GM12878 (cell line): ENCODE results near the gene UBR2. TPM values are rescaled to one million over a fixed set of nuclear protein-coding genes. Genes with fewer than 3 reads are reported as not detected.

ENCODE experiments used
- ATAC-seq: fragments of 200-7000 bp; cut with Tn5 transposase; 3 replicates; pipeline ENCODE4 v1.9.1; 2020; ENCODE audit warnings: mild to moderate bottlenecking, moderate library complexity
- BruUV-seq: library from RNA; stranded (reverse); fragments of 400-500 nt; replicated peaks from 2 replicates; lab custom pipeline; 2021; lab: Mats Ljungman, UMichigan
- CTCF ChIA-PET: fragments of 300-600 bp; sonication (Branson Sonifier 250); formaldehyde crosslinking; extraction: SDS; loops from one replicate; lab custom pipeline; 2021; ENCODE audit warnings: inconsistent platforms; lab: Yijun Ruan, JAX
- POLR2A ChIA-PET: fragments of 350-600 bp; formaldehyde crosslinking; extraction: SDS; loops from one replicate; lab custom pipeline; 2021; ENCODE audit warnings: inconsistent platforms; lab: Charles Lee
- RAD21 ChIA-PET: fragments of 300-600 bp; sonication (Branson Sonifier 250); formaldehyde crosslinking; loops from one replicate; lab custom pipeline; 2023; ENCODE audit warnings: antibody characterized with exemption; ENCODE audit not compliant: unreplicated experiment; lab: Charles Lee
- SMC1A ChIA-PET: fragments of 300-600 bp; sonication (Branson Sonifier 250); formaldehyde crosslinking; loops from one replicate; lab custom pipeline; 2023; ENCODE audit not compliant: unreplicated experiment, uncharacterized antibody; lab: Charles Lee
- DNase-seq: peaks from one replicate; pipeline ENCODE4 v3.0.0-alpha.2; 2011; ENCODE audit warnings: low read depth, low spot score
- FAIRE-seq: peaks from 3 replicates; lab custom pipeline; 2011; peaks lifted over from hg19 to GRCh38; lab: Jason Lieb, UNC
- H2AFZ ChIP-seq: 2 replicates; pipeline ENCODE4 v1.6.0; 2011; ENCODE audit warnings: low read depth, low read length, control low read depth; ENCODE audit not compliant: control insufficient read depth
- H3K27ac ChIP-seq: 2 replicates; pipeline ENCODE4 v1.5.1; 2011; ENCODE audit warnings: control low read depth; ENCODE audit not compliant: control insufficient read depth, insufficient read depth
- H3K27me3 ChIP-seq, 2 experiments: replicated peaks in 1 of 2; 2 replicates each; pipeline versions ENCODE4 v1.6.0 to v1.6.1; 2011; ENCODE audit warnings: low read length in 1 of 2; ENCODE audit not compliant: control insufficient read depth in 2 of 2, insufficient read depth in 2 of 2
- H3K36me3 ChIP-seq, 2 experiments: 2 replicates each; pipeline ENCODE4 v1.5.1; 2011; ENCODE audit warnings: low read length in 1 of 2; ENCODE audit not compliant: control insufficient read depth in 2 of 2, insufficient read depth in 2 of 2
- H3K4me1 ChIP-seq: 2 replicates; pipeline ENCODE4 v1.6.1; 2011; ENCODE audit warnings: mild to moderate bottlenecking, low read length, moderate library complexity, mixed read lengths; ENCODE audit not compliant: control insufficient read depth, insufficient read depth
- H3K4me2 ChIP-seq: 2 replicates; pipeline ENCODE4 v1.6.0; 2011; ENCODE audit warnings: control low read depth; ENCODE audit not compliant: control insufficient read depth, insufficient read depth
- H3K4me3 ChIP-seq: fragments of 200-600 bp; sonication (generic); 2 replicates; pipeline ENCODE4 v1.5.1; 2016
- H3K79me2 ChIP-seq: 2 replicates; pipeline ENCODE4 v1.6.0; 2011; ENCODE audit warnings: low read length; ENCODE audit not compliant: control insufficient read depth, insufficient read depth
- H3K9ac ChIP-seq: 2 replicates; pipeline ENCODE4 v1.8.0; 2011; ENCODE audit warnings: low read length, control low read depth, mixed read lengths; ENCODE audit not compliant: control insufficient read depth, insufficient read depth
- H3K9me3 ChIP-seq: replicated peaks from 3 replicates; pipeline ENCODE4 v1.5.1; 2011; ENCODE audit warnings: mild to moderate bottlenecking, low read length; ENCODE audit not compliant: control insufficient read depth, insufficient read depth
- H4K20me1 ChIP-seq: 2 replicates; pipeline ENCODE4 v1.6.0; 2011; ENCODE audit not compliant: control insufficient read depth, insufficient read depth
- CREM ChIP-seq: IDR thresholded peaks from 2 replicates; pipeline ENCODE4 v1.6.1; 2014; ENCODE audit warnings: antibody characterized with exemption, low read depth
- EP300 ChIP-seq, 2 experiments: fragments of 150-350 bp in 1 of 2; IDR thresholded peaks; 2 replicates each; pipeline ENCODE4 v1.6.1; 2011 to 2012; ENCODE audit warnings: low read depth in 2 of 2, low read length in 2 of 2, borderline replicate concordance in 1 of 2, improper control_type of control experiment in 1 of 2, inconsistent platforms in 1 of 2; ENCODE audit not compliant: control insufficient read depth in 1 of 2
- GABPA ChIP-seq: IDR thresholded peaks from 2 replicates; pipeline ENCODE4 v1.6.1; 2014; ENCODE audit warnings: antibody characterized with exemption, low read depth, mild to moderate bottlenecking, inconsistent platforms
- GATAD2B ChIP-seq: fragments of 450-650 bp; conservative IDR thresholded peaks from 2 replicates; pipeline ENCODE4 v1.6.1; 2017; ENCODE audit warnings: low read depth, mild to moderate bottlenecking, moderate library complexity
- MEF2B ChIP-seq: fragments of 450-650 bp; IDR thresholded peaks from 2 replicates; pipeline ENCODE4 v1.6.1; 2018; ENCODE audit warnings: mild to moderate bottlenecking, moderate library complexity; ENCODE audit not compliant: partially characterized antibody, poor library complexity, severe bottlenecking
- MXI1 ChIP-seq: fragments of 150-350 bp; IDR thresholded peaks from 2 replicates; pipeline ENCODE4 v1.6.1; 2011; ENCODE audit warnings: low read depth, mild to moderate bottlenecking, inconsistent platforms, low read length, improper control_type of control experiment
- NFYA ChIP-seq: IDR thresholded peaks from 2 replicates; pipeline ENCODE4 v1.6.1; 2011; ENCODE audit warnings: low read depth, mild to moderate bottlenecking, low read length, improper control_type of control experiment, borderline replicate concordance
- NKRF ChIP-seq: fragments of 450-650 bp; conservative IDR thresholded peaks from 2 replicates; pipeline ENCODE4 v1.6.1; 2017; ENCODE audit warnings: mild to moderate bottlenecking, moderate library complexity
- PAX5 ChIP-seq: IDR thresholded peaks from 2 replicates; pipeline ENCODE4 v1.6.1; 2011; ENCODE audit warnings: low read depth, low read length, borderline replicate concordance
- SMARCA5 ChIP-seq: fragments of 450-650 bp; IDR thresholded peaks from 2 replicates; pipeline ENCODE4 v1.6.1; 2017; ENCODE audit warnings: mild to moderate bottlenecking
- YY1 ChIP-seq: IDR thresholded peaks from 2 replicates; pipeline ENCODE4 v1.6.1; 2011; ENCODE audit warnings: low read depth, mild to moderate bottlenecking, low read length
- ZBTB4 ChIP-seq: fragments of 450-650 bp; formaldehyde crosslinking; IDR thresholded peaks from 2 replicates; pipeline ENCODE4 v1.4.0; 2022; ENCODE audit warnings: mild to moderate bottlenecking, moderate library complexity
- ZSCAN29 ChIP-seq: fragments of 450-650 bp; IDR thresholded peaks from 2 replicates; pipeline ENCODE4 v1.6.1; 2017; ENCODE audit warnings: mild to moderate bottlenecking, moderate library complexity
- WGBS: methylation state at CpG from one replicate; pipeline ENCODE4 v1.1.6; 2016; ENCODE audit warnings: low lambda C conversion rate; ENCODE audit not compliant: insufficient replicate concordance, insufficient coverage; ENCODE audit errors: missing lambda C conversion rate; 5-methylcytosine and 5-hydroxymethylcytosine counted together
- in situ Hi-C: fragments of 300-500 bp; cut with MboI; formaldehyde crosslinking; loops from 9 replicates; pipeline ENCODE4 v1.14.3; 2018; ENCODE audit warnings: mixed read lengths
- intact Hi-C: fragments of 100-400 bp; cut with micrococcal nuclease; formaldehyde crosslinking; loops from one replicate; pipeline ENCODE4 v1.14.2; 2022; ENCODE audit not compliant: unreplicated experiment
- polyA plus RNA-seq, 11 experiments: library from polyadenylated mRNA; depleted of rRNA in 4 of 11; unstranded in 6 of 11; stranded (reverse) in 5 of 11; fragments of >200 nt; fragmentation: Nextera tagmentation in 4 of 11; fragmentation: Illumina TruSeq in 1 of 11; extraction: Ambion mirVana in 4 of 11; extraction: Trizol in 1 of 11; gene quantifications; 1 replicate in 1 of 11; 2 replicates in 10 of 11; pipeline versions ENCODE4 v1.2.1 to v1.2.3, GENCODE V29; 2011 to 2016; ENCODE audit warnings: inconsistent platforms in 2 of 11, missing spikeins in 2 of 11, low read depth in 1 of 11
- total RNA-seq, 4 experiments: library from RNA; depleted of rRNA in 3 of 4; stranded (reverse); fragments of >200 nt in 3 of 4; fragmentation: Illumina TruSeq in 1 of 4; extraction: Trizol in 1 of 4; gene quantifications; 2 replicates each; pipeline versions ENCODE4 v1.2.1 to v1.2.3, GENCODE V29; 2013 to 2021

Gene UBR2
- total and polyA plus RNA-seq, 10 of the 15 experiments (the other 5 are each of a cell fraction or from before 2014, with no cell fraction given): 2.3 to 18.4 (median 9.6) TPM

GRCh38 chr6:42720739-42721138 is 156.9 kb downstream of the UBR2 start:
- peaks cover 4% of the 10 kb centered on the region; the same call in 1 of the 2 replicates for H3K4me1 ChIP-seq
- no peak for TF ChIP-seq GABPA
- no peak for TF ChIP-seq MXI1
- no peak for TF ChIP-seq EP300 (IDR thresholded peaks at IDR 0.05; ENCODE audit: borderline replicate concordance in 1 of 2, control insufficient read depth in 1 of 2, low read depth in 2 of 2, low read length in 2 of 2)
- no peak for TF ChIP-seq YY1
- TF ChIP-seq ZBTB4 (CRISPR knock-in tag): no peak
- no peak for TF ChIP-seq CREM
- TF ChIP-seq SMARCA5: no peak
- TF ChIP-seq MEF2B: no peak
- TF ChIP-seq PAX5: no peak
- TF ChIP-seq GATAD2B: no peak
- no peak for TF ChIP-seq NFYA
- no peak for TF ChIP-seq NKRF
- no peak for TF ChIP-seq ZSCAN29
- no peak overlapping the region for H3K4me3 ChIP-seq
- 51% methylated on average over 8 of the region's 8 CpGs for WGBS
- H3K4me2 ChIP-seq: no peak overlapping the region
- BruUV-seq: no TSS peak
- ChIA-PET SMC1A (interaction anchor here (0.6 kb wide), 1 partner anchor 281 kb away, joined by 6 read pairs; no protein-coding TSS in a partner anchor), RAD21 (no interaction called here), CTCF (no interaction called here), POLR2A (no interaction called here)
- H3K9me3 ChIP-seq: no peaks in the 10 kb centered on the region
- ATAC-seq: no peak
- DNase-seq: no peak
- intact Hi-C loops: no loop called here
- no peaks in the 10 kb centered on the region for H3K27me3 ChIP-seq
- no peak for FAIRE-seq
- no peaks in the 10 kb centered on the region for H3K79me2 ChIP-seq
- H3K36me3 ChIP-seq: no peaks in the 10 kb centered on the region
- no peak overlapping the region for H3K27ac ChIP-seq
- in situ Hi-C loops: no loop called here
- H4K20me1 ChIP-seq: no peaks in the 10 kb centered on the region
- no peak overlapping the region for H2AFZ ChIP-seq
- no peak overlapping the region for H3K9ac ChIP-seq
